Stimulated activated CD8-positive, alpha-beta memory T cell treated with anti-CD3 and anti-CD28 coated beads, Interleukin-7, amount 100 ng/mL, for 24 hours (primary cell): ENCODE results near the gene TIMM10.

Experiments
- DNase-seq: peaks from one replicate; pipeline ENCODE4 v3.0.0-alpha.2; 2020; ENCODE audit warnings: low read depth

TIMM10 gene, protein sequence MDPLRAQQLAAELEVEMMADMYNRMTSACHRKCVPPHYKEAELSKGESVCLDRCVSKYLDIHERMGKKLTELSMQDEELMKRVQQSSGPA

GRCh38 chr11:57530596-57531507, at the start of gene TIMM10:
Gene TIMM10 (minus strand): TSS chr11:57530754. CDS start chr11:57530189, 565 bp downstream.
- peak; percentile 81 for DNase-seq

DNA sequence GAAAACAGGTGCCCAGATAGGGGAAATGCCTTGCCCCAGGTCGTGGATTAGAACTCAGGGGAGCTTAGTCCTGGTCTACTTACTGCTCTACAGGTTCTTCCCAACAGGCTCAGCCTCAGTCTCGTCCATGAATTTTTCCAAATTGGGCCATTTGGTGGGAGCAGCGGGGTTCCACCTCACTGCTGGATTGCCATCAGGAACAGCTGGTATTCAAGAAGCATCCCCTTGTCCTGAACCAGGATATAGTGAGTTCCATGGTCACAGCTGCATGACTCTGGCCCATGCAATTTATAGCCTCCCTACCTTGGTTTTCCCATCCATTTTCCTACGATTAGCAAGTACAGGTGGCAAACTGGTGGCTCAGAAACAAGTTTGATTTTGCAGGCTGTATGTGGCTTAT, 43.5 kb upstream of the TIMM10 start:
- no peak for DNase-seq

GRCh38 chr11:57571606-57572005, 41.1 kb upstream of the TIMM10 start:
- no peak for DNase-seq

DNA sequence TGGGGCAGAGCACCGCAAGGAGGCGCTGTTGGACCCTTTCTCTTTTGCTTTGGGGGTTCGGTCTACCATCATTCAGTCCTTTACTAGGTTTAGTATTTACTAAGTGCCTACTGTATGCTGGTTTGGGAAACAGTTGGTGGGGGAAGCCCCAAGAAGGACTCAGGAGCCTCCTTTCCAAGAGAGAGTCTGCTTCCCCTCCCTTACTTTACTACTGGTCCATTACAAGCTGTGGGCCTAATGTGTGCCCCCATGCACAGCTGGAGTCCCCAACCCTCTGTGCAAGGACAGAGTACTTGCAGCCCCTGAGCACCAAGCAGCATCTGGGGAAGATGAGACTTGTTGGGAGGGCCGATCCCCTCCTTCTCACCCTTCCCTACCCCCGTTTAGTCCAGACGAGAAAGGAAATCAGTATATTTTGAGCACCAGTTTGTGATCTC, 37.8 kb upstream of the TIMM10 start:
- peak; percentile 85 for DNase-seq

GRCh38 chr11:57567515-57568329, 37.2 kb upstream of the TIMM10 start, which contains the start of gene UBE2L6:
Gene UBE2L6 (minus strand): TSS chr11:57567672. CDS start chr11:57567611, 61 bp downstream.
- DNase-seq, result peak; percentile 31

- no peak for DNase-seq
Measured at GRCh38 chr11:57566905-57567514, 36.5 kb upstream of the TIMM10 start.

DNA sequence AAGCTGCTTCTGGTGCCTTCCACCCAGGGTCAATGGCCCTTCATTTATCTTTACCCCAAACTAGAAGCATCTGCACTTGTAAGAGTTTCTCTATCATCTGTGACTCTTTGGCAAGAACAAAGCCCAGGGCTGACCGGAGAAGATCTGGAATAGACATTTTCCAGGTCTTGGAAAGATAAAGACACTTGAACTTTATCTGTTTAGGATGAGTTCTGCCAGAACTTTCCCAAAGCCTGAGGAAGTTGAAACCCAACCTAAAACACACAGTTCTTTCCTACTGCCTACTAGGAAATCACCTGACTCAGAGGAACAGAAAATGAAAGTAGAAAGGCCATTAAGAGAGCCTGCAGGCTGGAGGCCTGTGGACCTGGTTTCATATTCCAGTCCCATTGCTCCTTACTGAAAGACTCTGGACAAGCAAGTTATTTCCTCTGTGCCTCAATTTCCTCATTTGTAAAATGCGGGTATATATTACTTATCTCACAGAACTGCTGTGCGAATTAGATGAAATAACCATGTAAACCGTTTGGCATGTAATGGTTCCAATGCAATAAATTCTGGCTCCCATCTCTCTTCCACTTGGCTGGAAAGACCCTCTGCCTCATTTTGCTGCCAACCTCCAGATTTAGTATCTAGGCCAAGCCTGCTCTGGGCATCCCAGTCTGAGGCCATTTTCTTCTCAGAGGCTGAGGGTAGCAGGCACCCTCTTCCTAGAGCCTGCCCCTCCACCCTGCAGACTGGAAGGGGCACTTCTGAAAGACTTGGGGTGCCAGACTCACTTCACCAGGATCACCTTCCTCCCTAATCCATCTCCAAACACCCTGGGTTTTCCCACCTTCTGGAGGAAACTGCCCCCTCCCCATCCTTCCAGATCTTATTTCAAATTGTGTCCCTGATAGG, 35.7 kb upstream of the TIMM10 start:
- DNase-seq, result no peak

GRCh38 chr11:57562596-57562995, 32.0 kb upstream of the TIMM10 start:
- DNase-seq, result no peak

- DNase-seq, result no peak
Measured at GRCh38 chr11:57560146-57560545, 29.6 kb upstream of the TIMM10 start.

- no peak for DNase-seq
Measured at GRCh38 chr11:57556041-57556440, 25.5 kb upstream of the TIMM10 start.

GRCh38 chr11:57555393-57555792, 24.8 kb upstream of the TIMM10 start:
- no peak for DNase-seq

DNA sequence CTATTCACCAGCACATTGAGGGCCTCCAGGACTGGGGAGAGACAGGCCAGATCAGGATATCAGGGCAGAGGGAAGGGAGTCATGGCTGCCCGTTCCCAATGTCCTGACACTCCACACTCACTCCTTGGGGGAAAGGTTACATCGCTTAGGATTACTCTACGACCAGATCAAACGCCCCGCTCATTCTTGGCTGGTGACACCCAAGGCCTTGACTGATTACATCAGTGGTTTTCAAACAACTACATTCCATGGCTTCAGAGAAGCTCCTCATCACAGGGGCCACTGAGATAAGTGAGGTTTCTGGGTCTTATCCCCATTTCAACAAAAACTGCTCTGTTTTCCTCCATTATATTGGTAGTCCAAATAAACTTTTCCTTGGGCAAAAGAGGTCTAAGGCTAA, 21.9 kb upstream of the TIMM10 start:
- no peak for DNase-seq

- DNase-seq, result no peak
Measured at GRCh38 chr11:57551941-57552340, 21.4 kb upstream of the TIMM10 start.

GRCh38 chr11:57549983-57550382, 19.4 kb upstream of the TIMM10 start:
- no peak for DNase-seq

- DNase-seq, result no peak
Measured at GRCh38 chr11:57547854-57548377, 17.4 kb upstream of the TIMM10 start.

DNA sequence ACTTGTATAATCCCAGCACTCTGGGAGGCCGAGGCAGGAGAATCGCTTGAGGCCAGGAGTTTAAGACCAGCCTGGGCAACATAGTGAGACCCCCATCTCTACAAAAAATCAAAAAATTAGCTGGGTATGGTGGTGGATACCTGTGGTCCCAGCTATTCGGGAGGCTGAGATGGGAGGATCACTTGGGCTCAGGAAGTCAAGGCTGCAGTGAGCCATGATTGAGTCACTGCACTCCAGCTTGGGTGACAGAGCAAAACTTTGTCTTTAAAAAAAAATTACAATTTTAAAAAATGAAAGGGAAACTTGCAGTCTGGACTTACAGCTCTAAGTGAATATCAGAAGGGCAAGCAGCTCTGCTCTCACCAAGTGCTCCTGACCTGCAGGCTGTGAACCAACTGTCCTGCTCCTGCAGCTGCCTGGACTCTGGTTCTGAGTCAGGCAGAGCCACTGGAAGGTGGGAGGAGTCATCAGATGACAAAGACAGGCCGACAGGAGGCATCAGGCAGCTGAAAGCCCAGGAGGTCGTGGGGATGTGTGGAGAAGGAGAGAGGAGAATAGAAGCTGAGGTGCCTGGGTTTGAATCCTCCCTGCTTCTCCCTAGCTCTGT, 16.4 kb upstream of the TIMM10 start:
- DNase-seq, result no peak

- DNase-seq, result no peak
Measured at GRCh38 chr11:57546451-57546850, 15.9 kb upstream of the TIMM10 start.

DNA sequence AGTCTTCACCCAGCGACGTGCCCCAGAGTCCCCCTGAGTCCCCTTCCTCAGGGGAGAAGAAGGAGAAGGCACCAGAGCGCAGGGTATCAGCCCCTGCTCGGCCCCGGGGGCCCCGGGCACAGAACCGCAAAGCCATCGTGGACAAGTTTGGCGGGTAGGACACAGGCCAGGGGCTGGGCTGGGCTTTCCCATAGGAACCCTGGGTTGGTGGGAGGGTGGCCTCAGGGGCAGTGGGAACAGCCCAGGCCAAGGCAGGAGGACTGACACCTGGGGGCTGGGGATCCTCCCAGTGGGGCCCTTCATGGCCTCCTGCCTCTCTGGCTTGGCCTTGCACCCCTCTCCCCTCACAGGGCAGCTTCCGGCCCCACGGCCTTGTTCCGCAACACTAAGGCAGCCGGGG, 15.3 kb upstream of the TIMM10 start:
- DNase-seq, result no peak

DNA sequence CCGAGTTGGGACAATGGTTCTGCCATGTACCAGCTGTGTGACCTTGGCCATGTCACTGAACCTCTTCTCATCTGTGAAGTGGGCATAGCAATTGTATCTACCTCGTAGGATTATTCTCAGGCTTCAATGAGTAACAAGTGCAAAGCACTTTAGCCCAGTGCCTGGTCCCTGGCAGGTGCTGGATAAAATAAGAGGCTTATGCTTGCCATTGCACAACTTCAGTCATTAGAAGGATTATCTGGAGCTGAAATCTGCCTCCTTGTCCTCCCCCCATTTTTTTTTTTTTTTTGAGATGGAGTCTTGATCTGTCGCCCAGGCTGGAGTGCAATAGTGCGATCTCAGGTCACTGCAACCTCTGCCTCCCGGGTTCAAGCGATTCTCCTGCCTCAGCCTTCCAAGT, 14.0 kb upstream of the TIMM10 start:
- no peak for DNase-seq

- DNase-seq, result no peak
Measured at GRCh38 chr11:57543593-57543992, 13.0 kb upstream of the TIMM10 start.
